K562 (cell line): Measurements from ENCODE around the gene MPPED1.

Experiments used
- MAFF ChIP-seq: IDR thresholded peaks from 2 replicates; pipeline ENCODE4 v1.6.1; 2012; ENCODE audit warnings: low read length, improper control_type of control experiment
- MTA3 ChIP-seq: fragments of 450-650 bp; formaldehyde crosslinking; IDR thresholded peaks from 2 replicates; pipeline ENCODE4 v1.6.1; 2017; ENCODE audit warnings: mild to moderate bottlenecking, borderline replicate concordance
- MXI1 ChIP-seq: IDR thresholded peaks from 2 replicates; pipeline ENCODE4 v1.6.1; 2011; ENCODE audit warnings: low read depth, mild to moderate bottlenecking, improper control_type of control experiment, low read length
- PML ChIP-seq: IDR thresholded peaks from 2 replicates; pipeline ENCODE4 v1.6.1; 2012; ENCODE audit warnings: low read length, inconsistent platforms
- POLR2AphosphoS5 ChIP-seq: IDR thresholded peaks from 2 replicates; pipeline ENCODE4 v1.6.1; 2011; ENCODE audit warnings: mild to moderate bottlenecking, low read depth, low read length, moderate library complexity; ENCODE audit not compliant: control insufficient read depth, insufficient read depth
- PRDM10 ChIP-seq: fragments of 450-650 bp; IDR thresholded peaks from 2 replicates; pipeline ENCODE4 v1.6.1; 2018; ENCODE audit not compliant: partially characterized antibody
- RAD21 ChIP-seq, 2 experiments: fragments of 250-450 bp in 1 of 2; fragments of 450-650 bp in 1 of 2; sonication (Bioruptor Pico) in 1 of 2; formaldehyde crosslinking in 1 of 2; IDR thresholded peaks in 1 of 2; conservative IDR thresholded peaks in 1 of 2; 2 replicates each; pipeline versions ENCODE4 v1.4.0 to v1.8.0; 2020 to 2022; ENCODE audit warnings: mild to moderate bottlenecking in 2 of 2, moderate library complexity in 1 of 2
- ZFP91 ChIP-seq: sonication (generic); formaldehyde crosslinking; IDR thresholded peaks from 2 replicates; pipeline ENCODE4 v1.8.0; 2022; ENCODE audit warnings: mild to moderate bottlenecking, missing genetic modification reagents
- ZNF12 ChIP-seq: sonication (generic); formaldehyde crosslinking; IDR thresholded peaks from 2 replicates; pipeline ENCODE4 v1.4.0; 2020; ENCODE audit warnings: mild to moderate bottlenecking, missing genetic modification reagents

GRCh38 chr22:43478621-43479300 lies 66.9 kb downstream of the MPPED1 start:
- TF ChIP-seq PML: no peak
- no peak for TF ChIP-seq MAFF
- no peak for TF ChIP-seq ZFP91 (CRISPR knock-in tag)
- no peak for TF ChIP-seq POLR2AphosphoS5
- TF ChIP-seq PRDM10: no peak
- TF ChIP-seq MTA3: no peak
- no peak for TF ChIP-seq RAD21 (CRISPR knock-in tag; conservative IDR thresholded peaks at IDR 0.05 in 1 of 2, IDR thresholded peaks at IDR 0.05 in 1 of 2)
- TF ChIP-seq ZNF12 (CRISPR knock-in tag): no peak
- no peak for TF ChIP-seq MXI1
